Measurements from ENCODE around the gene TMEM184B. TPM values are rescaled to one million over a fixed set of nuclear protein-coding genes. Genes with fewer than 3 reads are reported as not detected.

The TMEM184B gene
- polyA plus RNA-seq, 1 donor, result 44.1 TPM

GRCh38 chr22:38228326-38228872, 44.4 kb downstream of the TMEM184B start:
- no peak for DNase-seq

- no peak for DNase-seq
Observed at GRCh38 chr22:38226853-38227649, 45.8 kb downstream of the TMEM184B start.

GRCh38 chr22:38223289-38223960, 49.4 kb downstream of the TMEM184B start:
- no peak for DNase-seq

- no peak for DNase-seq
Observed at GRCh38 chr22:38222797-38223119, 50.1 kb downstream of the TMEM184B start.

GRCh38 chr22:38221908-38222796, 50.7 kb downstream of the TMEM184B start:
- no peak for DNase-seq

- no peak for DNase-seq
Observed at GRCh38 chr22:38221407-38221806, 51.4 kb downstream of the TMEM184B start.

GRCh38 chr22:38220653-38221386, 52.0 kb downstream of the TMEM184B start:
- no peak for DNase-seq

GRCh38 chr22:38220163-38220562, 52.6 kb downstream of the TMEM184B start:
- DNase-seq, result no peak

GRCh38 chr22:38219632-38220031, 53.2 kb downstream of the TMEM184B start:
- no peak for DNase-seq

- no peak for DNase-seq
Observed at GRCh38 chr22:38218661-38219622, 53.9 kb downstream of the TMEM184B start.

- DNase-seq, result no peak
Observed at GRCh38 chr22:38215156-38216038, 57.4 kb downstream of the TMEM184B start.

- no peak for DNase-seq
Observed at GRCh38 chr22:38214302-38215056, 58.3 kb downstream of the TMEM184B start.

GRCh38 chr22:38213990-38214301, 58.9 kb downstream of the TMEM184B start:
- no peak for DNase-seq

GRCh38 chr22:38213319-38213989, 59.4 kb downstream of the TMEM184B start:
- DNase-seq, result no peak

- no peak for DNase-seq
Observed at GRCh38 chr22:38212442-38212841, 60.4 kb downstream of the TMEM184B start.

GRCh38 chr22:38211556-38211955, 61.3 kb downstream of the TMEM184B start:
- no peak for DNase-seq

GRCh38 chr22:38208551-38208968, 64.2 kb downstream of the TMEM184B start:
- DNase-seq, result no peak

- no peak for DNase-seq
Observed at GRCh38 chr22:38207898-38208432, 64.8 kb downstream of the TMEM184B start.
